ENCODE measurements around the gene RARB.

Gene RARB

DNA sequence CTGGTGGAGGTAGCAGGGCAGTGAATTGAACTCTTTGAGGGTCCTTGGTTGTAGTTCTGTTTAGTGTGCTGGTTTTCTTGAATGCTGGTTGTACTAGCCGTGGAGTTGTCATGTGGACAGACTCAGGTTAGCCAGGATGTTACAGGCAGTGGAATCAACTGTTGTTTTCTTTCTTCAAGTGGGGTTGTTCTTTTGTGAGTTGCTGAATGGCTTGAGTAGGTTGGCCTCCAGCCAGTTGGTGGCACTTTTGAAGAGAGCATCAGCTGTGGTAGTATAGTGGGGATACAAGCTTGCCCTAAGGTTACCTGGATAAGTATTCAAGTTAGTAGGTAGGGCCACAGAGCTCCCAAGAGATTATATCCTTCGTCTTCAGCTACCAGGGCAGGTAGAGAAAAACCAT is 31.8 kb upstream of the RARB start:
- TF ChIP-seq FOXP2 (optimal IDR thresholded peaks at IDR 0.05; ENCODE audit: control extremely low read depth, extremely low read length, insufficient read depth) (no peak), POLR2AphosphoS5 (IDR thresholded peaks at IDR 0.05; ENCODE audit: borderline replicate concordance, low read depth, low read length) (no peak), EZH2 (IDR thresholded peaks at IDR 0.05) (no peak)
- H3K9me3 ChIP-seq (ENCODE audit: low read depth, low read length) = no peaks in the 10 kb centered on the region
- no peak overlapping the region for H3K27ac ChIP-seq
- H3K9ac ChIP-seq (ENCODE audit: insufficient read length) = no peak overlapping the region
- no peaks in the 10 kb centered on the region for H3K36me3 ChIP-seq (ENCODE audit: insufficient read depth, low read length)
- no peak for DNase-seq (ENCODE audit: low read depth, low spot score)
- H3K4me3 ChIP-seq = no peak overlapping the region

DNA sequence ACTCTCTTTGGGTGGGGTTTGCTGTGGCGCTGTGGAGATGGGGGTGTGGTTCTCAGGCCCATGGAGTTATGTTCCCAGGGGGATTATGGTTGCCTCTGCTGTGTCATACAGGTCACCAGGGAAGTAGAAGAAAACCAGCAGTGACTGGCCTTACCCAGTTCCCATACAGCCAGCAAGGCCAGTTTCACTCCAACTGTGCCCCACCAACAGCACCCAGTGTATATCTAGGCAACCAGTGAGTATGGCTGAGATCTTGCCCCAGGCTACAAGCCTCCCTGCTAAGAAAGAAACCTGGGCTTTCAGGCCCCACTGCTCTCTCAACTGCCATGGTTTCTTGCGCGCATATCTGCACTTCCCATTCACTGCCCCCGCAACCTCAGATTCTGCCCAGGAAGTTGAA is 31.4 kb upstream of the RARB start:
- no peak overlapping the region for H3K27ac ChIP-seq
- H3K36me3 ChIP-seq (ENCODE audit: insufficient read depth, low read length) = no peaks in the 10 kb centered on the region
- no peak overlapping the region for H3K9ac ChIP-seq (ENCODE audit: insufficient read length)
- no peak overlapping the region for H3K4me3 ChIP-seq
- no peaks in the 10 kb centered on the region for H3K9me3 ChIP-seq (ENCODE audit: low read depth, low read length)
- TF ChIP-seq EZH2 (IDR thresholded peaks at IDR 0.05) = no peak
- no peak for TF ChIP-seq FOXP2 (optimal IDR thresholded peaks at IDR 0.05; ENCODE audit: control extremely low read depth, extremely low read length, insufficient read depth)
- TF ChIP-seq POLR2AphosphoS5 (IDR thresholded peaks at IDR 0.05; ENCODE audit: borderline replicate concordance, low read depth, low read length) = no peak
- DNase-seq (ENCODE audit: low read depth, low spot score) = no peak

- no peak overlapping the region for H3K27ac ChIP-seq
- TF ChIP-seq POLR2AphosphoS5 (IDR thresholded peaks at IDR 0.05; ENCODE audit: borderline replicate concordance, low read depth, low read length) = no peak
- no peak for TF ChIP-seq EZH2 (IDR thresholded peaks at IDR 0.05)
- no peak for TF ChIP-seq FOXP2 (optimal IDR thresholded peaks at IDR 0.05; ENCODE audit: control extremely low read depth, extremely low read length, insufficient read depth)
- no peak for DNase-seq (ENCODE audit: low read depth, low spot score)
- no peak overlapping the region for H3K9ac ChIP-seq (ENCODE audit: insufficient read length)
- H3K36me3 ChIP-seq (ENCODE audit: insufficient read depth, low read length) = no peaks in the 10 kb centered on the region
- H3K9me3 ChIP-seq (ENCODE audit: low read depth, low read length) = no peaks in the 10 kb centered on the region
- H3K4me3 ChIP-seq = no peak overlapping the region
Measured at GRCh38 chr3:25397150-25397549, 30.9 kb upstream of the RARB start.

DNA sequence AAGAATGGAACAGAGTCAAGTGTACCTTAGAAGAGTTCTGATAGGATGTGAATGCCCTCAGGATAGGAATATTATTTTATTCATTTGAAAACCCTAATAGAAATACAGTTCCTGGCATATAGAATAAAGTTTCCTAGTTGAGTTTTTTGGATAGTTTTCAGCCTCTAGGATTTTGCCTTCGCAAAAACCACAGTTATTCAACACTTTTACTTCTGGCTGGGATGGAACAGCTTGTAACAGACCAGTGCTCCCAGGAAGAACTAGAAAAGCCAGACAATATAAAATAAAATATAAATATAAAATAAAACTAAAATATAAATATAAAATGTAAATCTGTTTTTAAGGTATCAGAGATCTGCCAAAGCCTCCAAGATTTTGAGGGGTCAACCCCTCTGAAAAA is 27.5 kb upstream of the RARB start:
- Histone ChIP-seq H3K9ac (ENCODE audit: insufficient read length) (no peak overlapping the region), H3K4me3 (no peak overlapping the region), H3K36me3 (ENCODE audit: insufficient read depth, low read length) (no peaks in the 10 kb centered on the region), H3K27ac (no peak overlapping the region), H3K9me3 (ENCODE audit: low read depth, low read length) (no peaks in the 10 kb centered on the region)
- DNase-seq (ENCODE audit: low read depth, low spot score) = no peak
- TF ChIP-seq EZH2 (IDR thresholded peaks at IDR 0.05) = no peak
- TF ChIP-seq POLR2AphosphoS5 (IDR thresholded peaks at IDR 0.05; ENCODE audit: borderline replicate concordance, low read depth, low read length) = no peak
- no peak for TF ChIP-seq FOXP2 (optimal IDR thresholded peaks at IDR 0.05; ENCODE audit: control extremely low read depth, extremely low read length, insufficient read depth)

GRCh38 chr3:25403968-25404367 is 24.1 kb upstream of the RARB start:
- Histone ChIP-seq H3K36me3 (ENCODE audit: insufficient read depth, low read length) (no peaks in the 10 kb centered on the region), H3K9ac (ENCODE audit: insufficient read length) (no peak overlapping the region), H3K4me3 (no peak overlapping the region), H3K27ac (no peak overlapping the region), H3K9me3 (ENCODE audit: low read depth, low read length) (no peaks in the 10 kb centered on the region)
- DNase-seq (ENCODE audit: low read depth, low spot score) = no peak
- TF ChIP-seq FOXP2 (optimal IDR thresholded peaks at IDR 0.05; ENCODE audit: control extremely low read depth, extremely low read length, insufficient read depth) (no peak), EZH2 (IDR thresholded peaks at IDR 0.05) (no peak), POLR2AphosphoS5 (IDR thresholded peaks at IDR 0.05; ENCODE audit: borderline replicate concordance, low read depth, low read length) (no peak)

GRCh38 chr3:25404569-25404968 is 23.5 kb upstream of the RARB start:
- Histone ChIP-seq H3K4me3 (no peak overlapping the region), H3K9me3 (ENCODE audit: low read depth, low read length) (no peaks in the 10 kb centered on the region), H3K36me3 (ENCODE audit: insufficient read depth, low read length) (no peaks in the 10 kb centered on the region), H3K9ac (ENCODE audit: insufficient read length) (no peak overlapping the region), H3K27ac (no peak overlapping the region)
- DNase-seq (ENCODE audit: low read depth, low spot score) = no peak
- no peak for TF ChIP-seq FOXP2 (optimal IDR thresholded peaks at IDR 0.05; ENCODE audit: control extremely low read depth, extremely low read length, insufficient read depth)
- no peak for TF ChIP-seq POLR2AphosphoS5 (IDR thresholded peaks at IDR 0.05; ENCODE audit: borderline replicate concordance, low read depth, low read length)
- no peak for TF ChIP-seq EZH2 (IDR thresholded peaks at IDR 0.05)

GRCh38 chr3:25405335-25405734 is 22.7 kb upstream of the RARB start:
- H3K27ac ChIP-seq = no peak overlapping the region
- no peak overlapping the region for H3K9ac ChIP-seq (ENCODE audit: insufficient read length)
- no peak overlapping the region for H3K4me3 ChIP-seq
- no peaks in the 10 kb centered on the region for H3K9me3 ChIP-seq (ENCODE audit: low read depth, low read length)
- no peak for DNase-seq (ENCODE audit: low read depth, low spot score)
- H3K36me3 ChIP-seq (ENCODE audit: insufficient read depth, low read length) = no peaks in the 10 kb centered on the region
- TF ChIP-seq EZH2 (IDR thresholded peaks at IDR 0.05) = no peak
- no peak for TF ChIP-seq POLR2AphosphoS5 (IDR thresholded peaks at IDR 0.05; ENCODE audit: borderline replicate concordance, low read depth, low read length)
- TF ChIP-seq FOXP2 (optimal IDR thresholded peaks at IDR 0.05; ENCODE audit: control extremely low read depth, extremely low read length, insufficient read depth) = no peak

DNA sequence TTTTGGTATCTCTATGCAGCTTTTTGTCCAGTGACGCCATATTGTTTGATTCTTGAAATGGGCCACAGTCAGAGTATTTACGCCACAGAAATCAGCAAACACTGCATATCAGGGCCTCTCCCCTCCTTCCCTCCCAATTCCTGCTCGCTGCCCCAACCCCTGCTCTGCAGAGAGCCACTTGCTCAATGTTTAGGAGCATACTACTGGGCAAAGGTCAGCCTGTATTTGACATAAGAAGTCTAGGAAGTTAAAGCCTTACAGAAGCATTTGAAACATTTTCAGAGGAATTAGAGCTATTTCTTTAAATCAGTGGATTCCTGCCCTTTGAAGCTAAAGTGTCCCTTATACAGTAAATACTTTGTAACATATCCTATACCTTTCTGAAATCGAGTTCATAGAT is 17.4 kb upstream of the RARB start:
- Histone ChIP-seq H3K27ac (no peak overlapping the region), H3K4me3 (no peak overlapping the region), H3K9me3 (ENCODE audit: low read depth, low read length) (no peaks in the 10 kb centered on the region), H3K9ac (ENCODE audit: insufficient read length) (no peak overlapping the region), H3K36me3 (ENCODE audit: insufficient read depth, low read length) (no peaks in the 10 kb centered on the region)
- no peak for DNase-seq (ENCODE audit: low read depth, low spot score)
- TF ChIP-seq FOXP2 (optimal IDR thresholded peaks at IDR 0.05; ENCODE audit: control extremely low read depth, extremely low read length, insufficient read depth) = no peak
- TF ChIP-seq EZH2 (IDR thresholded peaks at IDR 0.05) = no peak
- no peak for TF ChIP-seq POLR2AphosphoS5 (IDR thresholded peaks at IDR 0.05; ENCODE audit: borderline replicate concordance, low read depth, low read length)

- Histone ChIP-seq H3K27ac (no peak overlapping the region), H3K4me3 (no peak overlapping the region)
- no peak for DNase-seq (ENCODE audit: low read depth, low spot score)
Measured at GRCh38 chr3:25412269-25412668, 15.8 kb upstream of the RARB start.

More at GRCh38 chr3:25412269-25412668, 15.8 kb upstream of the RARB start:
- Histone ChIP-seq H3K9ac (ENCODE audit: insufficient read length) (no peak overlapping the region), H3K9me3 (ENCODE audit: low read depth, low read length) (no peaks in the 10 kb centered on the region), H3K36me3 (ENCODE audit: insufficient read depth, low read length) (no peaks in the 10 kb centered on the region)
- TF ChIP-seq POLR2AphosphoS5 (IDR thresholded peaks at IDR 0.05; ENCODE audit: borderline replicate concordance, low read depth, low read length) = no peak
- TF ChIP-seq FOXP2 (optimal IDR thresholded peaks at IDR 0.05; ENCODE audit: control extremely low read depth, extremely low read length, insufficient read depth) = no peak
- no peak for TF ChIP-seq EZH2 (IDR thresholded peaks at IDR 0.05)
